GM23338 (cell line): ENCODE data around the gene SLC2A4RG. TPM values are rescaled to one million over a fixed set of nuclear protein-coding genes. Genes with fewer than 3 reads are reported as not detected.
A peak's percentile ranks its signal among the peaks of the same experiment; 100 is the strongest.

Experiments used
- ATAC-seq: fragments of 200-7000 bp; cut with Tn5 transposase; 3 replicates; pipeline ENCODE4 v1.9.1; 2020
- DNase-seq: peaks from one replicate; pipeline ENCODE4 v3.0.0-alpha.2; 2015; ENCODE audit warnings: low spot score
- H2AFZ ChIP-seq: fragments of 200-600 bp; sonication (generic); 2 replicates; pipeline ENCODE4 v1.8.0; 2016; ENCODE audit warnings: antibody characterized with exemption, mild to moderate bottlenecking, moderate library complexity
- H3F3A ChIP-seq: fragments of 200-600 bp; sonication (generic); replicated peaks from 2 replicates; pipeline ENCODE4 v1.8.0; 2017; ENCODE audit warnings: antibody characterized with exemption, mixed run types, low read depth
- H3K27ac ChIP-seq: fragments of 200-600 bp; sonication (generic); 2 replicates; pipeline ENCODE4 v1.6.1; 2016; ENCODE audit warnings: low read depth
- H3K27me3 ChIP-seq: fragments of 200-600 bp; sonication (generic); 2 replicates; pipeline ENCODE4 v1.8.0; 2016; ENCODE audit warnings: mild to moderate bottlenecking, mixed run types, moderate library complexity; ENCODE audit not compliant: insufficient read depth
- H3K36me3 ChIP-seq: fragments of 200-600 bp; sonication (generic); 2 replicates; pipeline ENCODE4 v1.8.0; 2016; ENCODE audit warnings: mild to moderate bottlenecking; ENCODE audit not compliant: insufficient read depth
- H3K4me1 ChIP-seq: fragments of 200-600 bp; sonication (generic); 2 replicates; pipeline ENCODE4 v1.8.0; 2016; ENCODE audit warnings: mild to moderate bottlenecking, moderate library complexity; ENCODE audit not compliant: insufficient read depth
- H3K4me2 ChIP-seq: fragments of 200-600 bp; sonication (generic); 2 replicates; pipeline ENCODE4 v1.7.1; 2017; ENCODE audit warnings: mixed run types
- H3K4me3 ChIP-seq: fragments of 200-600 bp; sonication (generic); 2 replicates; pipeline ENCODE4 v1.6.1; 2016; ENCODE audit warnings: mixed run types
- H3K79me2 ChIP-seq: fragments of 200-600 bp; sonication (generic); replicated peaks from 2 replicates; pipeline ENCODE4 v1.8.0; 2017; ENCODE audit warnings: mild to moderate bottlenecking; ENCODE audit not compliant: insufficient read depth
- H3K9me2 ChIP-seq: fragments of 200-600 bp; sonication (generic); 2 replicates; pipeline ENCODE4 v1.8.0; 2017; ENCODE audit not compliant: insufficient read depth
- H4K20me1 ChIP-seq: fragments of 200-600 bp; sonication (generic); replicated peaks from 2 replicates; pipeline ENCODE4 v1.8.0; 2017; ENCODE audit warnings: mild to moderate bottlenecking; ENCODE audit not compliant: insufficient read depth
- H3K27ac Mint-ChIP-seq: 2 replicates; pipeline ENCODE4 v1.8.0; 2020; ENCODE audit warnings: inconsistent platforms, mild to moderate bottlenecking, moderate library complexity, mixed read lengths
- H3K27me3 Mint-ChIP-seq: 3 replicates; pipeline ENCODE4 v1.8.0; 2022; ENCODE audit warnings: low read depth, mild to moderate bottlenecking, moderate library complexity, mixed read lengths, inconsistent platforms; ENCODE audit not compliant: insufficient read depth, poor library complexity
- H3K36me3 Mint-ChIP-seq: 3 replicates; pipeline ENCODE4 v1.8.0; 2021; ENCODE audit warnings: low read depth, mild to moderate bottlenecking, inconsistent platforms, moderate library complexity, mixed read lengths
- H3K4me1 Mint-ChIP-seq: 3 replicates; pipeline ENCODE4 v1.8.0; 2020; ENCODE audit warnings: mild to moderate bottlenecking, inconsistent platforms, mixed read lengths
- H3K4me3 Mint-ChIP-seq: 3 replicates; pipeline ENCODE4 v1.8.0; 2021; ENCODE audit warnings: moderate library complexity, mild to moderate bottlenecking, inconsistent platforms, mixed read lengths
- H3K9me3 Mint-ChIP-seq: 3 replicates; pipeline ENCODE4 v1.8.0; 2020; ENCODE audit warnings: moderate library complexity, mild to moderate bottlenecking, inconsistent platforms, mixed read lengths
- CREB1 ChIP-seq: fragments of 250-450 bp; sonication (Bioruptor Pico); IDR thresholded peaks from 2 replicates; pipeline ENCODE4 v1.5.0; 2020; ENCODE audit warnings: low read depth, mild to moderate bottlenecking, moderate library complexity
- CTCF ChIP-seq, 2 experiments: fragments of 200-600 bp in 1 of 2; sonication (generic) in 1 of 2; conservative IDR thresholded peaks; 2 replicates each; pipeline versions ENCODE4 v1.5.1 to v1.6.1; 2016 to 2017; ENCODE audit warnings: antibody characterized with exemption in 2 of 2, low read depth in 2 of 2, mild to moderate bottlenecking in 2 of 2, moderate library complexity in 1 of 2
- EZH2 ChIP-seq: fragments of 200-600 bp; sonication (generic); IDR thresholded peaks from one replicate; pipeline ENCODE4 v1.8.0; 2017; ENCODE audit warnings: antibody characterized with exemption, mild to moderate bottlenecking, low read depth; ENCODE audit not compliant: unreplicated experiment
- EZH2phosphoT487 ChIP-seq: fragments of 200-600 bp; sonication (generic); IDR thresholded peaks from one replicate; pipeline ENCODE4 v1.8.1; 2018; ENCODE audit warnings: antibody characterized with exemption; ENCODE audit not compliant: unreplicated experiment
- JUNB ChIP-seq: IDR thresholded peaks from one replicate; pipeline ENCODE4 v1.6.1; 2016; ENCODE audit warnings: antibody characterized with exemption; ENCODE audit not compliant: unreplicated experiment
- POLR2AphosphoS5 ChIP-seq: IDR thresholded peaks from 2 replicates; pipeline ENCODE4 v1.6.1; 2016; ENCODE audit warnings: antibody characterized with exemption, low read depth
- REST ChIP-seq: IDR thresholded peaks from one replicate; pipeline ENCODE4 v1.6.1; 2018; ENCODE audit warnings: antibody characterized with exemption; ENCODE audit not compliant: unreplicated experiment
- STAT1 ChIP-seq: IDR thresholded peaks from one replicate; pipeline ENCODE4 v1.6.1; 2016; ENCODE audit warnings: antibody characterized with exemption; ENCODE audit not compliant: unreplicated experiment
- ZNF462 ChIP-seq: fragments of 250-450 bp; sonication (Bioruptor Pico); IDR thresholded peaks from 2 replicates; pipeline ENCODE4 v1.5.0; 2020; ENCODE audit warnings: mild to moderate bottlenecking, moderate library complexity
- polyA plus RNA-seq: library from polyadenylated mRNA; unstranded; fragments of >200 nt; fragmentation: Nextera tagmentation; extraction: Ambion mirVana; gene quantifications from 2 replicates; pipeline ENCODE4 v1.2.1, GENCODE V29; 2016
- total RNA-seq: library from RNA; depleted of rRNA; stranded (reverse); fragments of >200 nt; shearing (Covaris generic); gene quantifications from 2 replicates; pipeline ENCODE4 v1.2.3, GENCODE V29; 2014

The SLC2A4RG gene
- total and polyA plus RNA-seq, 2 experiments from 2014 or later = 22.8 to 42.0 TPM

- DNase-seq = no peak
- H3K36me3 ChIP-seq = no peaks in the 10 kb centered on the region
- H3K27me3 ChIP-seq = no peaks in the 10 kb centered on the region
- H3K27ac ChIP-seq = no peak overlapping the region
- H3K4me2 ChIP-seq = no peak overlapping the region
- H3K79me2 ChIP-seq = no peaks in the 10 kb centered on the region
- Mint-ChIP-seq H3K27me3 (peaks cover 8% of the 10 kb centered on the region), H3K27ac (peak overlapping the region; percentile 59), H3K4me1 (peaks cover 10% of the 10 kb centered on the region), H3K9me3 (no peaks in the 10 kb centered on the region; the same call in 2 of the 3 replicates), H3K4me3 (no peak overlapping the region; the same call in 2 of the 3 replicates), H3K36me3 (peaks cover under 1% of the 10 kb centered on the region; the same call in 1 of the 3 replicates)
- peaks cover 19% of the 10 kb centered on the region for H3F3A ChIP-seq
- no peaks in the 10 kb centered on the region for H4K20me1 ChIP-seq
- H3K4me1 ChIP-seq = peaks cover 4% of the 10 kb centered on the region; the same call in 1 of the 2 replicates
- no peak overlapping the region for H3K4me3 ChIP-seq
- no peak for ATAC-seq
- H2AFZ ChIP-seq = no peak overlapping the region
- H3K9me2 ChIP-seq = no peaks in the 10 kb centered on the region
- no peak for TF ChIP-seq EZH2
- no peak for TF ChIP-seq JUNB
- no peak for TF ChIP-seq EZH2phosphoT487
- no peak for TF ChIP-seq REST
- TF ChIP-seq POLR2AphosphoS5 = no peak
- TF ChIP-seq ZNF462 (CRISPR knock-in tag) = no peak
- no peak for TF ChIP-seq STAT1
- TF ChIP-seq CREB1 (CRISPR knock-in tag) = no peak
- TF ChIP-seq CTCF (conservative IDR thresholded peaks at IDR 0.05; ENCODE audit: low read depth in 2 of 2) = no peak
Observed at GRCh38 chr20:63748934-63749270, 9.3 kb downstream of the SLC2A4RG start.
